GM18909 (cell line): ENCODE data around the gene DYRK2.

Experiments
- ATAC-seq: cut with Tn5 transposase; IDR thresholded peaks from one replicate; pipeline ENCODE4 v1.9.1; 2021; ENCODE audit warnings: mild to moderate bottlenecking; ENCODE audit not compliant: unreplicated experiment, poor library complexity

The DYRK2 gene

DNA sequence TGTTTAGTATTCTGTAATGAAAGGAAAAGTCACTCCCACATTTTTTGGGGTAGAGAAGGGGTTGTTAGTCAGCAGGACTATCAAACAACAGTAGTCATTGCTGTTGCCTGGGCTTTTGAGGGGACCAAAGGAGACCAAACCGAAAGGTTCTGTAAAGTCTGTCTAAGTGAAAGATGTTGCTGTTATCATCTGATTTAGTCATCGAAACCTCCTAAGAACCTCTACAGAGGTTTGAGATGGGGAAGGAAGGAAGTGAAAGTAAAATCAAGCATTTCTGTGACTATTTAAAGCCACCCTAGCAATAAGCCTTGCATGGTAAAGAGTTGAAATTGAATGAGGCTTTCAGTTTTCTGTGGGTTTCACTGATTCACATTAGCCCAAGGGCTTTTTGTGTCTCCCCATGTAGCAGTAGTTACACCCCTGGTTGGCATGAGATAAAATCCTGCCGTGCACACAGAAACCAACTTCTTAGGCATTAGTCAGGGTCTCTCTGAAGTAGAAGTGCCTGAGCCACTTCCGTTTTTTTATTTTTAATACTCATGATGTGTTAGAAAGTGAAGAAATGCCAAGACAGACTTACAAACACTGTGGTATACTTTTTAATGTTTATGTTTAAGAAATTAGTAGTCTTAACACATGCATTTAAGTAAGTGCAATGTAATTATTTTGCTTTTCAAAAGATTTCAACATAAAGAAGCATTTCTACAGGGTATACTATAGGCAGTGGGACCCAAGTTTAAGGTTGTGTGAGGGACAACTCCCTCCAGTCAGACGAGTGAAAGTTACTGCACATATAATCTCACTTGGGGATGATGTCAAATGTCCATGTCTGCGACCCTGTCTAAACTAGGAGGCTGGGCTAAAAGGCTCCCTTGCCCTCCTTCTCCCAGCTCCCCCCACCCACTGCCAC lies 50.4 kb downstream of the DYRK2 start:
- ATAC-seq: peak; percentile 96

DNA sequence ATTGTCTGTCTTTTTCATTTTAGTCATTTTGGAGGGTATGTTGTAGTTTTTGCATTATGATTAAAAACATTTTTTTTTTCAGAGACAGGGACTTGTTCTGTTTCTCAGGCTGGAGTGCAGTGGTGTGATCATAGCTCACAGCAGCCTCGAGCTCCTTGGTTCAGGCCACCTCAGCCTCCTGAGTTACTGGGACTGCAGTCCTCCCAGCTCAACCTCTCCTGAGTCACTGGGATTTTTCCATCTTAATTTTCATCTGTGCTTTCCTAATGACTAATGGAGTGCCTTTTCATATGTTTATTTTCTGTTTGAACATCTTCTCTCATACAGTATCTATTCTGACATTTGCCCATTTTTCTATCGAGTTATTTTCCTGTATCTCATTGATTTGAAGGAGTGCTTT lies 52.6 kb downstream of the DYRK2 start:
- ATAC-seq: no peak

DNA sequence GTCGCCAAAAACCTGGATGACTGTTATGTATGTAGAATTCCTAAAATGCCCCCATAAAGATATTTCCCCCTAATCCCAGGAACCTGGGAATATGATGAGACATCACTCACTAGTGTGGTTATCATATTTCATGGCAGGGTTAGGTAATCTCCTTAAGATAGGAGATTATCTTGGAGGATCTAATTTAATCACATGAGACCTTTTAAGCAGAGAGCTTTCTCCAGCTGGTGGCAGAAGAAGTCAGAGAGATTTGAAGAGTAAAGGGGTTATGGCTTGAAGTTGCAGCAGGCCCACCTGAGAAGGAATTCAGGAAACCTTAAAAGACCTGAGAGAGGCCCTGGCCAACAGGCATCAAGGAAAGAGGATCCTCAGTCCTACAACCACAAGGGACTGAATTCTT lies 53.6 kb downstream of the DYRK2 start:
- no peak for ATAC-seq

DNA sequence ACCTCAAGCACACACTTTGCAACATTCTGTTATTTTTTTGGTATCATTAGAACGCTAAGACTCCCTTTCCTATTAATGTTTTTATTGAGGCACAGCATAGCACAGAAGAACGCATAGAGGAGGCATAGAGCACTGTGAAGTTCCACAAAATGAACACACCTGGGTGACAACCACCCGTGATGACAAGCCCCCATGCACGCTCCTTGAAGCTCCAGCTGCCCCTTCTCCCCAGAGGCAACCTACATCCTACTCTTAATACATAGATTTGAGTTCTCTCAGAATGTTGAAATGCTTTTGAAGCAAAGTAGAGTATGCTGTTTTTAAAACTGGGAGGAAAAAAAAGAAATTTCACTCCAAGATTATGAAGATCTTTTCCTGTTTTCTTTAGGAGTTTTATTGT lies 55.5 kb downstream of the DYRK2 start:
- no peak for ATAC-seq

DNA sequence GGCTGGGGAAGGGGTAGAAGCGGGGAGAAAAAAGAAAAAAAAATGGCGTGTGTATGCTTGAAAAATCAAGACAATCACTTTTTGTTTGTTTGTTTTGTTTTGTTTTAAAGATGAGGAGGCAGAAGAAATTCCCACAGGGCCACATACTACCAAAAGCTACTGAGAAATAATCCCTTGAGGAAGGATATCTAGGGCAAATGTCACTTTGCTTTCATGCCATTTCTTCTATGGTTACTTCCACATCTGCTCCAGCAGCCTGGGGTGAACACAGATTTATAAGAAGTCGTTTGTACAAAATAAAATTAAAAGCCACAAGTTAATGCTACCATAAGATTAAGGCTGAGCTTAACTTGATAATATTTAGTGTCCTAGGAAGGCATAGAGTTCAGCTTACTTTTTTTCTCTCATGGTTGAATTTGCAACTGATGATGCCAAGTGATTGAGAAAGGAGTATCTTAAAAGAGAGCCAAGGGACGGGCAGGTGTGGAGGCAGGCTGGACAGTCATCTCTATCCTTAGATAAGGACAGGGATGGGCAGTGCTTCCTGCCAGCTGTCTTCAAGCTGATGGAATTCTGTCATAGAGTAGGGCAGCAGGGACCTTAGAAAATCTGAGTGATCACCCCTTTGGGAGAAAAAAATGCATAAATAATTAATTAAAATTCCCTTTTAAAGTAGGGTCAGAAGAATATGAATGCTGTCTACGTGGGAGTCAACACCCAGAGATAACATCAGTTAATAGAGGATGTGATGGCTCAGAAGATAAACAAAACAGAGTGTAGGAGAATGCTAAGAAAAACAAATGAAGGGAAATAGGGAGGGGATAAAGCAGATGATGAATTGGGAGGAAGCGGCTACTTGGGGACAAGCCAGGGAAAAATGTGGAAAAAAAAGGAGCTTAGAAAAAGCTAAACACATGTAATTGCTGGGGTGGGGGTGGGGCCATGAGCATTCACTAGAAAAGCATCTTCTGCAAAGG lies 57.1 kb downstream of the DYRK2 start:
- ATAC-seq: no peak

DNA sequence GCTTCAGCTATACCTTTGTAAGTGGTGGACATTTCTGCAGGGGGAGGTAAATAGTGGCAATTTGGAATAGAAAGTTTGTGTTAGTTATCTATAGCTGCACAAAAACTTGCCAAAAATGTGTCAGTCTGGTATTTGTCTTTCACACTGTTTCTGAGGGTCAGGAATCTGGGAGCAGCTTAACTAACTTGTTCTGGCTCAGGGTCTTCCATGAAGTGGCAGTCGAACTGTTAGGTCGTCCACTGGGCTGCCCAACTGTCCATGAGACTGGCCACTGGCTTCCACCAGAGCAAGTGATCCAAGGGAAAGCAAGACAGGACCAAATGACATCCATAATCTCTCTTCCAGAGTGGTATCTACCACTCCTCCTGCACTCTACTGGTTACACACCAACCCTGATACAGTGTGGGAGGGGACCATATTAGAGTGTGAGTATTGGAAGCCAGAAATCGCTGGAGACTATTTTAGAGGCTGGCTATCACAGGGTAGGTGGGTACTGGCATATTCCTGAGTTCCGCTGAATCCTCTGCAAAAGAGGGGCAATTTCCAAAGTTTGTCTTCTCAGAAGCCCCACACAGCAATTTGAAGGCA lies 60.9 kb downstream of the DYRK2 start:
- ATAC-seq: no peak

DNA sequence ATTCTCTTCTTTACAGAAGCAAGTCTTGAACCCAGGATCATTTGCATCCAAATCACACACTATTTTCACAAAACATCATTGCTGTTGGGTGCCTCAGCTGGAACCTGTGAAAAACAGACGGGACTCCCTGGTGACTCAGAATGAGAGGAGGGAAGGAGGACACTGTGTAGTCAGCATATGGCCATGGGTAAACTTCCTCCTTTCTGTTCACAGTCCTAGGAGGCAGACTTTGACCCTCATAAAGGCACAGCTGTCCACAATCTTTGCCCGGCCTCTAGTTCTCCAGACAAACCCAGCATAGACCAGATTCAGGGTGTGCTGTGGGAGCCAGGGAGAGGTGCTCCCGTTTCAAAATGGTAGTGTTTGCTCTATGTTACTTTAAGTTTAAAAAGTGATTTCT lies 62.0 kb downstream of the DYRK2 start:
- ATAC-seq: peak; percentile 99

DNA sequence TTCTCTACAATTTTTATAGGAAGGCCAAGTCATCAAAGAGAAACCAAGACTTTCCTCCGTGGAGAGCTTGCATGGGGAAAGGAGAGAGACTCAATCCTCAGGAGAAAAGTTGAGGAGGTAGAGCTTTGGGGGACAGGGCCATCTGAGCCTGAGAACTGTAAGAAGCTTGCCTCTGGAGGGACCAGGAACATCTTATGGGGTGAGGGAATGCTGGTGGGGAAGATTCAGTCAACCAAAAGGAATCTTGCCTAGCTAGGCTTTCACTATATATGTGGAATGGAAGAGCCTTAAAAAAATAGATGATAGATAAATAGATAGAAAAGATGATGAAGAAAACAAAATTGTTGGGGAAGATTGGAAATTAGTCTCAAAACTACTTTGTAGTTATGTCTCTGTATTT lies 63.5 kb downstream of the DYRK2 start:
- ATAC-seq: no peak

DNA sequence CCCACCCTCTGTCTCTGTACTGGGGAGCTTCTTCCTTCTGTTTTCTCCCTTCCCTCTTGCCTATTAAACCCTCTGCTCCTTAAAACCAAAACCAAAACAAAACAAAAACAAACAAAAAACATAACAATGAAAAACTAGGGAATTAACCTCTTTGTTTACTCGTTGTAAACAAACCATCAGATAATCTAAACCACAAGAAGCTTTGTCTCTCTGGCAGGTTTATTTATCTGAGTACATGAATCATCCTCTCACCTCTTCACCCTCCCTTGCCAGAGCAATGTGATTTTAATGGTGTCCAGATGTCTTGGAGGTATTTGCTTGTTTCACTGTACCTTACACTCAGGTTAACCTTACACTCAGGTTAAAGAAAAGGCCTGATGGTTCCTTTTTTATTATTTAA lies 66.1 kb downstream of the DYRK2 start:
- ATAC-seq: no peak
